Parathyroid adenoma (tissue), 2 donors: ENCODE results near the gene HCN2.

Experiments used
- H2AFZ ChIP-seq: fragments of 300-600 bp; sonication (generic); one replicate; pipeline ENCODE4 v1.7.0; 2017; ENCODE audit warnings: antibody characterized with exemption, mild to moderate bottlenecking
- H3K27ac ChIP-seq: fragments of 300-600 bp; sonication (generic); one replicate; pipeline ENCODE4 v1.7.0; 2017
- H3K27me3 ChIP-seq: fragments of 300-600 bp; sonication (generic); one replicate; pipeline ENCODE4 v1.7.0; 2017; ENCODE audit warnings: low read length; ENCODE audit not compliant: control insufficient read depth, insufficient read depth
- H3K36me3 ChIP-seq: fragments of 300-600 bp; sonication (generic); one replicate; pipeline ENCODE4 v1.7.0; 2017; ENCODE audit warnings: low read length; ENCODE audit not compliant: control insufficient read depth, insufficient read depth
- H3K4me1 ChIP-seq: fragments of 300-600 bp; sonication (generic); one replicate; pipeline ENCODE4 v1.7.0; 2017; ENCODE audit warnings: control low read depth
- H3K4me2 ChIP-seq: fragments of 300-600 bp; sonication (generic); one replicate; pipeline ENCODE4 v1.7.0; 2017; ENCODE audit warnings: low read length
- H3K4me3 ChIP-seq: fragments of 300-600 bp; sonication (generic); one replicate; pipeline ENCODE4 v1.7.0; 2017; ENCODE audit warnings: low read depth, low read length
- H3K79me2 ChIP-seq: fragments of 300-600 bp; sonication (generic); one replicate; pipeline ENCODE4 v1.7.0; 2017; ENCODE audit warnings: control low read depth
- H3K9ac ChIP-seq: fragments of 300-600 bp; sonication (generic); one replicate; pipeline ENCODE4 v1.7.0; 2017; ENCODE audit warnings: mild to moderate bottlenecking
- H3K9me3 ChIP-seq: fragments of 300-600 bp; sonication (generic); one replicate; pipeline ENCODE4 v1.7.0; 2017; ENCODE audit warnings: low read length; ENCODE audit not compliant: control insufficient read depth
- CTCF ChIP-seq: fragments of 300-600 bp; sonication (generic); IDR thresholded peaks from one replicate; pipeline ENCODE4 v1.7.0; 2017; ENCODE audit warnings: antibody characterized with exemption, mild to moderate bottlenecking
- donor health status: primary hyperparathyroidism.

Gene HCN2

GRCh38 chr19:571566-571974, 18.1 kb upstream of the HCN2 start:
- Histone ChIP-seq H3K9ac (no peak overlapping the region), H3K4me2 (peak overlapping the region; percentile 80), H3K4me1 (no peaks in the 10 kb centered on the region), H3K27ac (peak overlapping the region; percentile 69), H2AFZ (peak overlapping the region; percentile 91), H3K36me3 (no peaks in the 10 kb centered on the region), H3K4me3 (peak overlapping the region; percentile 42), H3K9me3 (no peaks in the 10 kb centered on the region), H3K79me2 (peaks cover 38% of the 10 kb centered on the region), H3K27me3 (no peaks in the 10 kb centered on the region)
- TF ChIP-seq CTCF, result no peak

GRCh38 chr19:572140-572742, 17.4 kb upstream of the HCN2 start, which contains the start of gene BSG:
TSS of gene BSG (plus strand) at chr19:572596. CDS start at chr19:572635, 39 bp downstream.
- Histone ChIP-seq H3K4me2 (peak within 1 kb of the TSS; percentile 83), H3K27ac (peak within 1 kb of the TSS; percentile 69), H3K36me3 (no peaks in the 10 kb centered on the region), H2AFZ (peak within 1 kb of the TSS; percentile 91), H3K4me1 (no peaks in the 10 kb centered on the region), H3K9ac (peak within 1 kb of the TSS; percentile 87), H3K9me3 (no peaks in the 10 kb centered on the region), H3K4me3 (peak within 1 kb of the TSS; percentile 93), H3K79me2 (peaks cover 44% of the 10 kb centered on the region), H3K27me3 (no peaks in the 10 kb centered on the region)
- TF ChIP-seq CTCF, result no peak

GRCh38 chr19:572743-573518, 16.8 kb upstream of the HCN2 start:
- Histone ChIP-seq H3K36me3 (no peaks in the 10 kb centered on the region), H3K79me2 (peaks cover 49% of the 10 kb centered on the region), H2AFZ (peak overlapping the region; percentile 77), H3K4me3 (peak overlapping the region; percentile 93), H3K9ac (peak overlapping the region; percentile 87), H3K4me1 (no peaks in the 10 kb centered on the region), H3K4me2 (peak overlapping the region; percentile 83), H3K9me3 (no peaks in the 10 kb centered on the region), H3K27me3 (no peaks in the 10 kb centered on the region), H3K27ac (peak overlapping the region; percentile 57)
- TF ChIP-seq CTCF, result no peak

- peak overlapping the region; percentile 93 for H3K4me3 ChIP-seq
- peaks cover 49% of the 10 kb centered on the region for H3K79me2 ChIP-seq
- H3K9ac ChIP-seq, result no peak overlapping the region
- TF ChIP-seq CTCF, result no peak
- no peaks in the 10 kb centered on the region for H3K4me1 ChIP-seq
- no peaks in the 10 kb centered on the region for H3K9me3 ChIP-seq
- peak overlapping the region; percentile 83 for H3K4me2 ChIP-seq
- no peak overlapping the region for H2AFZ ChIP-seq
- no peaks in the 10 kb centered on the region for H3K27me3 ChIP-seq
- no peaks in the 10 kb centered on the region for H3K36me3 ChIP-seq
- H3K27ac ChIP-seq, result no peak overlapping the region
These were observed 16.2 kb upstream of the HCN2 start for GRCh38 chr19:573519-573825.
